Measurements from ENCODE around the gene R3HCC1L. TPM values are rescaled to one million over a fixed set of nuclear protein-coding genes. Genes with fewer than 3 reads are reported as not detected.

The R3HCC1L gene
- 12.4 TPM for polyA plus RNA-seq (2013, experiment 1 of 2; ENCODE audit: insufficient read length)
- polyA plus RNA-seq (2013, experiment 2 of 2; ENCODE audit: insufficient read length): 12.7 TPM

GRCh38 chr10:98134431-98135221 is at the start of gene R3HCC1L:
Gene R3HCC1L, plus strand, starts transcription at chr10:98134657. Its CDS starts 73,458 bp downstream, at chr10:98208115.
- peak; percentile 91 for DNase-seq

- DNase-seq: no peak
Observed at GRCh38 chr10:98085238-98085637, 49.2 kb upstream of the R3HCC1L start.

- no peak for DNase-seq
Observed at GRCh38 chr10:98086837-98087708, 47.4 kb upstream of the R3HCC1L start.

GRCh38 chr10:98088186-98088971 is 46.1 kb upstream of the R3HCC1L start:
- DNase-seq: no peak

- no peak for DNase-seq
Observed at GRCh38 chr10:98090822-98091221, 43.6 kb upstream of the R3HCC1L start.

- no peak for DNase-seq
Observed at GRCh38 chr10:98096316-98096715, 38.1 kb upstream of the R3HCC1L start.

- DNase-seq: no peak
Observed at GRCh38 chr10:98096731-98097130, 37.7 kb upstream of the R3HCC1L start.

GRCh38 chr10:98097175-98097574 is 37.3 kb upstream of the R3HCC1L start:
- DNase-seq: no peak

- peak; percentile 9 for DNase-seq
Observed at GRCh38 chr10:98097616-98098015, 36.8 kb upstream of the R3HCC1L start.

- no peak for DNase-seq
Observed at GRCh38 chr10:98098247-98098646, 36.2 kb upstream of the R3HCC1L start.

- DNase-seq: no peak
Observed at GRCh38 chr10:98100476-98100875, 34.0 kb upstream of the R3HCC1L start.

- no peak for DNase-seq
Observed at GRCh38 chr10:98101366-98101765, 33.1 kb upstream of the R3HCC1L start.

- DNase-seq: no peak
Observed at GRCh38 chr10:98104125-98104524, 30.3 kb upstream of the R3HCC1L start.

- no peak for DNase-seq
Observed at GRCh38 chr10:98106531-98106930, 27.9 kb upstream of the R3HCC1L start.

GRCh38 chr10:98107644-98108430 is 26.6 kb upstream of the R3HCC1L start:
- no peak for DNase-seq

- DNase-seq: no peak
Observed at GRCh38 chr10:98110356-98110755, 24.1 kb upstream of the R3HCC1L start.

GRCh38 chr10:98115031-98115787 is 19.2 kb upstream of the R3HCC1L start:
- no peak for DNase-seq

- DNase-seq: no peak
Observed at GRCh38 chr10:98119891-98120290, 14.6 kb upstream of the R3HCC1L start.

GRCh38 chr10:98125940-98126631 is 8.4 kb upstream of the R3HCC1L start:
- peak; percentile 35 for DNase-seq

- DNase-seq: no peak
Observed at GRCh38 chr10:98128802-98129201, 5.7 kb upstream of the R3HCC1L start.
